ENCODE results near the gene ANXA6.

DNA sequence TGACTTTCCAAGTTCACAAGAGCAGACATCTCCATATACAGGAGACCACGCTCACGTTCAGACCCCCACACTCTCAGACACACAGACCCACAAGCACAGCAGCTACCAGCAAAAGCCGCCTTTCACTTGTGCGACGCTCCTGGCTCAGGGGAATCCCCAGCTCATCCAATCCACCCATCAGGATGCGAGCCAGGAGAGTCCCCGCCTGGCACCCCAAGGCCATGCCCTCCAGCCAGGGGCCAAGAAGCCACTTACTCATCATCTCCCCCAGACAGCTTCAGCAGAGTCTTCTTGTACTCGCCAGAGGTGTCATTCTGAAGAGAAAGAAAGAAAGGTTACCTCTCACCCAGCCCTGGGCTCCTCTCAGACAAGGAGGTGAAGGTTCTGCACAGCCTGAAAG is 29.7 kb downstream of the ANXA6 start:
- TF ChIP-seq, protein P1, sequence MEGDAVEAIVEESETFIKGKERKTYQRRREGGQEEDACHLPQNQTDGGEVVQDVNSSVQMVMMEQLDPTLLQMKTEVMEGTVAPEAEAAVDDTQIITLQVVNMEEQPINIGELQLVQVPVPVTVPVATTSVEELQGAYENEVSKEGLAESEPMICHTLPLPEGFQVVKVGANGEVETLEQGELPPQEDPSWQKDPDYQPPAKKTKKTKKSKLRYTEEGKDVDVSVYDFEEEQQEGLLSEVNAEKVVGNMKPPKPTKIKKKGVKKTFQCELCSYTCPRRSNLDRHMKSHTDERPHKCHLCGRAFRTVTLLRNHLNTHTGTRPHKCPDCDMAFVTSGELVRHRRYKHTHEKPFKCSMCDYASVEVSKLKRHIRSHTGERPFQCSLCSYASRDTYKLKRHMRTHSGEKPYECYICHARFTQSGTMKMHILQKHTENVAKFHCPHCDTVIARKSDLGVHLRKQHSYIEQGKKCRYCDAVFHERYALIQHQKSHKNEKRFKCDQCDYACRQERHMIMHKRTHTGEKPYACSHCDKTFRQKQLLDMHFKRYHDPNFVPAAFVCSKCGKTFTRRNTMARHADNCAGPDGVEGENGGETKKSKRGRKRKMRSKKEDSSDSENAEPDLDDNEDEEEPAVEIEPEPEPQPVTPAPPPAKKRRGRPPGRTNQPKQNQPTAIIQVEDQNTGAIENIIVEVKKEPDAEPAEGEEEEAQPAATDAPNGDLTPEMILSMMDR (IDR thresholded peaks at IDR 0.05; ENCODE audit: borderline replicate concordance, extremely low read depth, low read length, poor library complexity, severe bottlenecking) = no peak
- no peak for TF ChIP-seq EZH2 (IDR thresholded peaks at IDR 0.05; ENCODE audit: borderline replicate concordance, low read depth, low read length, severe bottlenecking)
